ENCODE results near the gene ASCL3.
"Not testable (repeated sequence)": the region's sequence is repeated elsewhere in the genome, so short reads cannot be mapped to it uniquely, and the experiment has no call there.

The ASCL3 gene

DNA sequence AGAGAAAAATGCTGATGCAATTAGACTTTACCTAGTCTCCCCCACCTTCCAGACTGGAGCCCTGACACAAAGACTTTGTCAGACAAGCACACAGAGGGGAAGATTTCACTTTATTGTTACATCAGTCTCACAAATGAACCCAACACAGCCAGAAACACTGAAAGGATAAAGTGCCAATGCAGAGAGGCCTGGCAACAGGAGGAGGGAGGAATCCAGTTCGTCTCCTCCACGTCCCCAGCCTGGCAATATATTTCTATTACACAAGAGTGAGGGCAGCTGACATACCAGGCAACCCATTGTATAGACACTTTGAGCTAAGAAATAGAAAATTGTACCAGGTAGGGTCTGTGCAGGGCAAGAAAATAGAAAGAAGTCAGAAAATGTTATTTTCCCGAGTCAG, 37.7 kb upstream of the ASCL3 start:
- DNase-seq (ENCODE audit: low read depth) = no peak
- TF ChIP-seq, protein P1, sequence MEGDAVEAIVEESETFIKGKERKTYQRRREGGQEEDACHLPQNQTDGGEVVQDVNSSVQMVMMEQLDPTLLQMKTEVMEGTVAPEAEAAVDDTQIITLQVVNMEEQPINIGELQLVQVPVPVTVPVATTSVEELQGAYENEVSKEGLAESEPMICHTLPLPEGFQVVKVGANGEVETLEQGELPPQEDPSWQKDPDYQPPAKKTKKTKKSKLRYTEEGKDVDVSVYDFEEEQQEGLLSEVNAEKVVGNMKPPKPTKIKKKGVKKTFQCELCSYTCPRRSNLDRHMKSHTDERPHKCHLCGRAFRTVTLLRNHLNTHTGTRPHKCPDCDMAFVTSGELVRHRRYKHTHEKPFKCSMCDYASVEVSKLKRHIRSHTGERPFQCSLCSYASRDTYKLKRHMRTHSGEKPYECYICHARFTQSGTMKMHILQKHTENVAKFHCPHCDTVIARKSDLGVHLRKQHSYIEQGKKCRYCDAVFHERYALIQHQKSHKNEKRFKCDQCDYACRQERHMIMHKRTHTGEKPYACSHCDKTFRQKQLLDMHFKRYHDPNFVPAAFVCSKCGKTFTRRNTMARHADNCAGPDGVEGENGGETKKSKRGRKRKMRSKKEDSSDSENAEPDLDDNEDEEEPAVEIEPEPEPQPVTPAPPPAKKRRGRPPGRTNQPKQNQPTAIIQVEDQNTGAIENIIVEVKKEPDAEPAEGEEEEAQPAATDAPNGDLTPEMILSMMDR (conservative IDR thresholded peaks at IDR 0.05; ENCODE audit: low read depth, low read length) = no peak
- H3K4me3 ChIP-seq (ENCODE audit: low read depth, low read length) = no peak overlapping the region

DNA sequence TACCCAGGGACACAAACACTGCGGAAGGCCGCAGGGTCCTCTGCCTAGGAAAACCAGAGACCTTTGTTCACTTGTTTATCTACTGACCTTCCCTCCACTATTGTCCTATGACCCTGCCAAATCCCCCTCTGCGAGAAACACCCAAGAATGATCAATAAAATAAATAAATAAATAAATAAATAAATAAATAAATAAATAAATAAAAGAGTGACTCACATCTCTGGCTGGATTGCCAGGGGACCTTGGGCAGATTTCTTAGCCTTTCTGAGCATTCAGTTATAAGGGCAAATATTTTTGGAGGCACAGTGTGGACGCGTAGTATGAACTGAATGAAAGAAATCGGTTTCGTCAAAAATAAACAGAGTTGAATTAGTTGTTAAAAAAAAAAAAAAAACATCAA, 36.5 kb upstream of the ASCL3 start:
- DNase-seq (ENCODE audit: low read depth); H3K4me3 ChIP-seq (ENCODE audit: low read depth, low read length): not testable (repeated sequence)

DNA sequence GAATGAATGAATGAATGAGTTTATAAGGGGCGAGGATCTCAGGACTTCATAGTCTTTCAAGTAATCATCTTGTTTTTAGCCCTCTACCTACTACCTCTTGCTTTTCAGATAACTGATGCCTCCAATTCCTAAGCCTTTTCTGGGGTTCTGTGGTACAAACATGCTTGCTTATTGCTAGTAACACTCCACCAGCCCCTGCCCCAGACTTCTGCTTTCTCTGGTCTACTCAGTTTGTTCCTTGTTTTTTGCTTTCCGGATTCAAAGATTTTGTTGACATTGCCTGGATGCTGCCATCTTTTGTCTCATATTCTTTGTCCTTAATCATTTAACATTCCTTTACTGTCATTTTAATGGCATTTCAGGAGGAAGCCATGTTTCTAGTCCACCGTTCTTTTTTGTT, 30.3 kb upstream of the ASCL3 start:
- no peak for DNase-seq (ENCODE audit: low read depth)
- TF ChIP-seq, protein P1 (conservative IDR thresholded peaks at IDR 0.05; ENCODE audit: low read depth, low read length) = no peak
- H3K4me3 ChIP-seq (ENCODE audit: low read depth, low read length) = no peak overlapping the region

DNA sequence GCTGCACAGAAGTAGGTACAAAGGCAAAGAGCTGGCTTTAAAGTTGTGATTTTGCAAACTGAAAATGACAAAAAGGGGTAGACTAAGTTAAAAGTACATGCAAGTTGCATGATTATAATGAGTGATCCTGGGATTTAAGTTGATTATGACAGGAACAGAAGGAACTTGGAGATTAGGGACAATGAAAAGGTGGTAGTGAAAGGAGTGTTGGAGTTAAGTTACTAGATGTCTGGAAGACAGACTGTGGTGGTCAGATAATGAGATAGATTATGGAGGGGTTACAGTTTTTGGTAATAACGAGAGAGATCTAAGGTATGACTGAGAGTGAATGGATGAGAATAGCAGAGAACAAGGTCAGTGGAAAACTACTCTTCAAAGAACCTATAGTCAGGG, 29.1 kb upstream of the ASCL3 start:
- no peak for DNase-seq (ENCODE audit: low read depth)
- H3K4me3 ChIP-seq (ENCODE audit: low read depth, low read length) = no peak overlapping the region
- TF ChIP-seq, protein P1 (conservative IDR thresholded peaks at IDR 0.05; ENCODE audit: low read depth, low read length) = no peak

DNA sequence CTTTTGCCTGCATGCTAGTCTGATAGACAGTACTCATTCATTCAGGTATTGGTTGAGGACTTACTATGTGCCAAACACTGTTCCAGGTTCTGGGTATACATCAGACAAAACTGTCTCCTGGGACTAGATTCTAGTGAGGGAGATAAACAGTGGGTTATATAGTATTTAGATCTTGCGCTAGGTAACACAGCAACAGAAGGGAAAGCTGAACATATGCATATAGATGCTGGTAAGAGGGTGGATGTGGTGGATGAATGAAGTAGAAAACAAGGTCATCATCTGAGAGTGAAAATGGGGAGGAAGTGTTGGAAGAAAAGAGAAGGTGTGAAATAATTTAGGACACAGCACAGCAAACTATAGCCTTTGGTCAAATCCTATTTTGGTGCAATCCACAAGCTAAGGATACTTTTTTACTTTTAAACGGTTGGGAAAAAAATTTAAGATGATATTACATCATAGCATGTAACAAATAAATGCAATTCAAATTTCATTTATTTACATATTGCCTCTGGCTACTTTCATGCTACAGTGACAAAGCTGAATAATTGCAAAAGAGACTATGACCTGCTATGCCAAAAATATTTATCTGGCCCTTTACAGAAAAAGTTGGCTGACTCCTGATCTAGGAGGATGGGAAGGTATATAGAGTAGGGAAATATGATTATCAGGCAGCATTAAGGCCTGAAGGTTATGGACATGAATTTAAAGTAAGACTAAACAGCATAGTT, 28.5 kb upstream of the ASCL3 start:
- no peak for DNase-seq (ENCODE audit: low read depth)
- TF ChIP-seq, protein P1 (conservative IDR thresholded peaks at IDR 0.05; ENCODE audit: low read depth, low read length) = no peak
- H3K4me3 ChIP-seq (ENCODE audit: low read depth, low read length) = no peak overlapping the region

DNA sequence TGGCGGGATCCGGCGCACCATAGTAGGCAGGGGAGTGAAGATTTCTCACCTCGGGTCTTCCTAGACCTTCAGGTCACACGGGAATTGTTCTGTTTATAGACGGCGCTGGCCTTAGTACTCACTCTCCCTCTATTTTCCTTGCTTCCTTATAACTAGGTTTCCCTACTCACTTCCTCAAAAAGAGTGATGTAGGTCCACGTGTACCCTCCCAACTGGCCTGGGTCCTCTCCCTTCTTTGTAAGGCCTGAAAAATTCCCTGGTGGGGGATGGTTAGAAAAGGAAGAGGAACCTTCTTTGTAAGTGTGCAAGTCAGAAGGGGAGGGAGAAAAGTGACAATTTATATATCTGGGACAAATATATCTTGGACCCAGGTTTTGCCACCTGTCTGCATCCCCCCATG, 24.4 kb upstream of the ASCL3 start:
- no peak for DNase-seq (ENCODE audit: low read depth)
- TF ChIP-seq, protein P1 (conservative IDR thresholded peaks at IDR 0.05; ENCODE audit: low read depth, low read length) = no peak
- no peak overlapping the region for H3K4me3 ChIP-seq (ENCODE audit: low read depth, low read length)

DNA sequence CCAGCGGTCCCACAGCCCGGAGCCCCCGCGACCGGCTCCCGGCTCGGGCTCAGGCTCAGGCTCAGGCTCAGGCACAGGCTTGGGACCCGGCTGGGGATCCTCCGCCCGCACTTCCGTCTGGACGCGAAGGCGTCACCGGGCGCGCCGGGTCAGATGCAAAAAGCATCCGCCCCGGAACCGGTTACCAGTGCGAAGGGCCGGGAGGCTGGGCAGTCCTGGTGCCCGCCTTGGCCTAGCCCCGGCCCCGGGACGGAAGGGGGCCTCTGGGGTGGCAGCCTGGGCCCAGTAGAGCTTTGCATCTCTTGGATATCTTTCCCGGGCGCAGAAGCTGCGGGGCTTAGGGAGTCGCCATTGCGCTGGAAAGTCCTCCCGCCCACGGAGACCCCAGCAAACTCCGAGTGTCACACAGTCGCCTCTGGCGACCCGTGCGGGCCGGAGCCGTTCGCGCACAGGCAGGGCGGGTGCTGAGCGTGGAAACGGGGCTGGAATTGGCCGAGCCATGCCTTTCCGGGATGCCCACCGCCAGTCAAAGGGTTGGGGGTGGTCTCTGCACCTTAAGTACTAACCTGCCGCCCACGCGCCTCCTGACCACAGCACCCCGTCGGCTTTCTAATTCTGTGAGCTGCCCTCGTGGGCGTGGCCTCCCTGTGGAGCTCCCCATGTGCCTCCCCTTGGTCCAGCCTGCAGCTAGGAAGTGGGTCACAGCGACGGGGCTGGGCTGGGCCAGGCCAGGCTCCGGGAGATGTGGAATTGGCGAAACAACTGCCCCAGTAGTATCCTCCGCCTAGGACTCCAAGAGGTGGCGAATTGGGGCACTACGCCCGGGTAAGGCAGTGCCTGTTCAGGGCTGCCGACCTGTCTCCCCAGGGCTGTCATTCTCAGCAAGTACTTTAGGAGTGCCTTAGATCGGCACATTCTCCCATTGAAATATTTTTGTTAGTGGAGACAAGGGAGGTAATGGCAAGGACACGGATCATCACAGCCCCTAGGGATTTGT, 21.8 kb upstream of the ASCL3 start, which contains the start of gene TMEM9B:
Gene TMEM9B, minus strand, starts transcription at position 119 of the 997 bp plus-strand sequence. CDS start 129 bp downstream, outside the sequence.
- peak; percentile 81 for DNase-seq (ENCODE audit: low read depth)
- peak within 1 kb of the TSS; percentile 94 for H3K4me3 ChIP-seq (ENCODE audit: low read depth, low read length)
- TF ChIP-seq, protein P1 (conservative IDR thresholded peaks at IDR 0.05; ENCODE audit: low read depth, low read length) = no peak
